ENCODE data around the gene PDLIM1.
A peak's percentile ranks its signal among the peaks of the same experiment; 100 is the strongest.

Gene PDLIM1

GRCh38 chr10:95290461-95291364, at the start of gene PDLIM1:
Gene PDLIM1 (minus strand): TSS chr10:95291003. CDS start chr10:95290915, 88 bp downstream.
- peak; percentile 61 for DNase-seq

- no peak for DNase-seq
Observed at GRCh38 chr10:95339863-95340262, 49.1 kb upstream of the PDLIM1 start.

GRCh38 chr10:95337423-95338160, 46.8 kb upstream of the PDLIM1 start:
- no peak for DNase-seq

- DNase-seq: no peak
Observed at GRCh38 chr10:95336702-95337101, 45.9 kb upstream of the PDLIM1 start.

- DNase-seq: no peak
Observed at GRCh38 chr10:95335933-95336699, 45.3 kb upstream of the PDLIM1 start.

GRCh38 chr10:95334805-95335144, 44.0 kb upstream of the PDLIM1 start:
- no peak for DNase-seq

GRCh38 chr10:95333997-95334804, 43.4 kb upstream of the PDLIM1 start:
- no peak for DNase-seq

- no peak for DNase-seq
Observed at GRCh38 chr10:95332666-95333249, 42.0 kb upstream of the PDLIM1 start.

- DNase-seq: no peak
Observed at GRCh38 chr10:95331596-95332130, 40.9 kb upstream of the PDLIM1 start.

- no peak for DNase-seq
Observed at GRCh38 chr10:95330966-95331453, 40.2 kb upstream of the PDLIM1 start.

GRCh38 chr10:95329296-95329695, 38.5 kb upstream of the PDLIM1 start:
- no peak for DNase-seq

GRCh38 chr10:95328013-95328412, 37.2 kb upstream of the PDLIM1 start:
- no peak for DNase-seq

- no peak for DNase-seq
Observed at GRCh38 chr10:95327367-95327766, 36.6 kb upstream of the PDLIM1 start.

- DNase-seq: no peak
Observed at GRCh38 chr10:95326396-95326795, 35.6 kb upstream of the PDLIM1 start.

- no peak for DNase-seq
Observed at GRCh38 chr10:95325863-95326262, 35.1 kb upstream of the PDLIM1 start.

- DNase-seq: no peak
Observed at GRCh38 chr10:95324436-95325268, 33.8 kb upstream of the PDLIM1 start.

GRCh38 chr10:95321554-95322301, 30.9 kb upstream of the PDLIM1 start:
- DNase-seq: no peak

GRCh38 chr10:95319239-95319638, 28.4 kb upstream of the PDLIM1 start:
- DNase-seq: no peak

- DNase-seq: no peak
Observed at GRCh38 chr10:95315509-95315908, 24.7 kb upstream of the PDLIM1 start.
